Effector memory CD4-positive, alpha-beta T cell (primary cell): ENCODE measurements around the gene APOBEC3B.
"Not testable (repeated sequence)": the region's sequence is repeated elsewhere in the genome, so short reads cannot be mapped to it uniquely, and the experiment has no call there.

Experiments used
- DNase-seq, 3 donors: peaks; one replicate each; pipeline ENCODE4 v3.0.0-alpha.2; 2020
- H3K27ac ChIP-seq: 2 replicates; pipeline ENCODE4 v1.7.0; 2013; ENCODE audit warnings: mild to moderate bottlenecking, low read length, moderate library complexity; ENCODE audit not compliant: insufficient read depth, poor library complexity, severe bottlenecking
- H3K27me3 ChIP-seq: replicated peaks from 2 replicates; pipeline ENCODE4 v1.7.0; 2013; ENCODE audit warnings: mild to moderate bottlenecking, low read length; ENCODE audit not compliant: insufficient read depth, control insufficient read depth, poor library complexity, severe bottlenecking
- H3K36me3 ChIP-seq: 2 replicates; pipeline ENCODE4 v1.7.0; 2013; ENCODE audit warnings: mild to moderate bottlenecking, low read length, moderate library complexity; ENCODE audit not compliant: control insufficient read depth, insufficient read depth
- H3K4me1 ChIP-seq: 2 replicates; pipeline ENCODE4 v1.7.0; 2013; ENCODE audit warnings: low read length, mild to moderate bottlenecking; ENCODE audit not compliant: control insufficient read depth, insufficient read depth, poor library complexity, severe bottlenecking
- H3K4me3 ChIP-seq: 2 replicates; pipeline ENCODE4 v1.7.0; 2013; ENCODE audit warnings: low read length, low read depth, mild to moderate bottlenecking; ENCODE audit not compliant: insufficient read depth, poor library complexity, severe bottlenecking
- H3K9me3 ChIP-seq: 2 replicates; pipeline ENCODE4 v1.7.0; 2013; ENCODE audit warnings: mild to moderate bottlenecking, low read length, moderate library complexity; ENCODE audit not compliant: control insufficient read depth

APOBEC3B gene

DNA sequence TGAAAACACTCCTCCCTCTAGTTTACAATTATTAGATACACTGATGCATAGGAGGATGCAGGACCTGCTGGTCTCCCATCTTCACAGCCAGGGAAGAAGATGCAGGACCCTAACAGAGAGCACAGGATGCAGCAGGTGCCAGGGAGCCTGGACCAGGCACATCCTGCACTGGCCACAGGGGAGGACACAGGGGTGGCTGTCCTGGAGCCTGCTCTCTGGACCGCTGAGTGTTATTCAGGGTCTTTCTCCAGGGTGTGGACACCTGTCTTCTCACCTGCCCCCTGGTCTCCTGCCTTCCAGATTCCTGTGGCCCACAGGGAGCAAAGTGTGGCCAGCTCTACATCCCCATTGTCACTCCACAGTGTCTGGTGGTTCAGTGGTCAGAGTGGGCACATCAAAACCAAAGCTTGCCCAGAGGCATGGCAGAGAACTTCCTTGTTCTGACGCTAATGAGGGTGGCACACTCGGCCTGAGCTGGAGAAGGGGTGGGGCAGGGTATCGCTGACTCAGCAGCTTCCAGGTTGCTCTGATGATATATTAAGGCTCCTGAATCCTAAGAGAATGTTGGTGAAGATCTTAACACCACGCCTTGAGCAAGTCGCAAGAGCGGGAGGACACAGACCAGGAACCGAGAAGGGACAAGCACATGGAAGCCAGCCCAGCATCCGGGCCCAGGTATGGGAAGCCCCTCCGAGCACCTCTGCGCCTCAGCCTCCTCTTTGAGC, 24.9 kb upstream of the APOBEC3B start, which contains the start of gene APOBEC3A:
Gene APOBEC3A (plus strand): TSS at position 564 of the 725 bp plus-strand sequence. CDS start 83 bp downstream, at position 647.
- H3K9me3 ChIP-seq = no peaks in the 10 kb centered on the region
- H3K36me3 ChIP-seq = no peaks in the 10 kb centered on the region
- no peaks in the 10 kb centered on the region for H3K4me1 ChIP-seq
- no peaks in the 10 kb centered on the region for H3K27me3 ChIP-seq
- no peak within 1 kb of the TSS for H3K4me3 ChIP-seq
- no peak within 1 kb of the TSS for H3K27ac ChIP-seq
- DNase-seq = no peak

DNA sequence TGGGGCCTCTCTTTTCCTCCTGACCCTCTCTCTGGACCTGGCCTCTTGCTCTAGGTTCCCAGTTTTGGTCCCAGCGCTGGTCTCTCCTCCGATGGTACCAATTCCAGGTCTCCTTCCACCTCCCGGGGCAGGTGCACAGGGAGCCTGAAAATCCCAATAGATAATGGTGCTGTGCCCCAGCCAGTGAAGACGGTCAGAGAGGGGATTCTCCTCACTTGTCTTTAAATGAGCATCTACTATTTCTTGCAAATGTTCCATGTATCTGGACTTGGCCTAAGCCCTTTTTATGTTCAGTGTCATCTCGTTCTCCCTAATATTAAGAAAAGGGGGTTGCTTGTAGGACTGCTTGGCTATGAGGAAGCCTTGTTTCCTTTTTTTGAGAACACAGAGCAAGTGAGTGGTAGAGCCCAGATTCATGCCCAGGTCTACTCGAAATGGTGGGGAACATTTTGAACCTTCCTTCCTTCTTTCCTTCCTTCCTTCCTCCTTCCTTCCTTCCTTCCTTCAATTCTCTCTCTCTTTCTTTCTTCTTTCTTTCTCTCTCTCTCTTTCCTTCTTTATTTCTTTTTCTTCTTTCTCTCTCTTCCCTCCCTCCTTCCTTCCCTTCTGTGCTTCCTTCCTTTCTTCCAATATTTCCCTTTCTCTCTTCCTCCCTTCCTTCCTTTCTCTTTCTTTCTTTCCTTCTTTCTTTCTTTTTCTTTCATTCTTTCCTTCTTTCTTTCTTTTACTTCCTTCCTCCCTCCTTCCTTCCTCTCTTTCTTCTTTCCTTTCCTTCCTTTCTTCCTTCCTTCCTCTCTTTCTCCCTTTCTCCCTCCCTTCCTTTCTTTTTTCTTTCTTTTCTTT, 24.1 kb upstream of the APOBEC3B start:
- H3K27me3 ChIP-seq = no peaks in the 10 kb centered on the region
- no peak overlapping the region for H3K27ac ChIP-seq
- no peaks in the 10 kb centered on the region for H3K9me3 ChIP-seq
- no peak overlapping the region for H3K4me3 ChIP-seq
- DNase-seq = no peak
- H3K36me3 ChIP-seq = no peaks in the 10 kb centered on the region
- no peaks in the 10 kb centered on the region for H3K4me1 ChIP-seq

DNA sequence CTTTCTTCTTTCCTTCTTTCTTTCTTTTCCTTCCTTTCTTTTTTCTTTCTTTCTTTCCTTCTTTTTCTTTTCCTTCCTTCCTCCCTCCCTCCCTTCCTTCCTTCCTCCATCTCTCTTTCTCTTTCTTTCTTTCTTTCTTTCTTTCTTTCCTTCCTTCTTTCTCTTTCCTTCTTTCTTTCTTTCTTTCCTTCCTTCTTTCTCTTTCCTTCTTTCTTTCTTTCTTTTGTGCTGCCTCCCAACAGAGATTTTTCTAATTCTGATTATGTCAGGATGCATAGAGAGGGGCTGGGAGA, 23.6 kb upstream of the APOBEC3B start:
- not testable (repeated sequence) for H3K36me3 ChIP-seq, H3K4me1 ChIP-seq, DNase-seq, H3K4me3 ChIP-seq, H3K9me3 ChIP-seq, H3K27me3 ChIP-seq, H3K27ac ChIP-seq

DNA sequence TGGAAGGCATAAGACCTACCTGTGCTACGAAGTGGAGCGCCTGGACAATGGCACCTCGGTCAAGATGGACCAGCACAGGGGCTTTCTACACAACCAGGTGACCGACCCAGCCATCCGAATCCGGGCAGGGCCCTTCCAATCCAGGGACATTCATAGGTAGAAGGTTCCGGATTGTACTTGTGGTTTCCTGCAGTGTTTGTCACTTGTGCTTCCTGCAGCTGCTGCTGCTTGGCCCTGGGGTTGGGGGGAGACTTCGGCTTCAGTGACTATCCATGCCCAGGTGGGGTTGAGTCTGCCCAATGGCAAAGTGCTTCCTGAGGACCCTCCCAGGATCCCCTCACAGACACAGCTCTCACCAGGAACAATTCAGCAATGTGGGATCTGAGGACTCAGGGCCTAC, 22.6 kb upstream of the APOBEC3B start:
- Histone ChIP-seq H3K9me3 (no peaks in the 10 kb centered on the region), H3K4me1 (no peaks in the 10 kb centered on the region), H3K4me3 (no peak overlapping the region), H3K27me3 (no peaks in the 10 kb centered on the region), H3K36me3 (no peaks in the 10 kb centered on the region), H3K27ac (no peak overlapping the region)
- no peak for DNase-seq

DNA sequence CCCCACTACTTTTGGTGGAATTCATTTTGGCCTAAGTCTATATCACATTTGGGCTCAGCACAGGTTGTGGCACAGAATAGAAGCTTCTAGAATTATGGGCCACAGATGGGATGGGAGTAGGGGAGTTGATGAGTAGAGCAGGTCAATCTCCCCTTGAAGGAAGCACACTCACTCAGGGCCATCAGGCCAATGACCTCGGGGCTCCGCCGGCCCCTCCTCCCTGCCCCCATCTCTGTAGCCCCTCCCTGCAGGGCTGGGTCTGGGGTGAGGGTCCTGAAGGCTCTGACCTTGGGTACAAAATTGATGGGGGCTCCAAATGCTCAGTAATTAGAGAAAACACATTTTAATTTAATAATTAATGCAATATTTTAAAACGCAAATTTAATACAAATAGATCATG, 21.5 kb upstream of the APOBEC3B start:
- not testable (repeated sequence) for H3K27ac ChIP-seq, H3K9me3 ChIP-seq, H3K4me1 ChIP-seq, H3K4me3 ChIP-seq, H3K27me3 ChIP-seq, DNase-seq, H3K36me3 ChIP-seq

DNA sequence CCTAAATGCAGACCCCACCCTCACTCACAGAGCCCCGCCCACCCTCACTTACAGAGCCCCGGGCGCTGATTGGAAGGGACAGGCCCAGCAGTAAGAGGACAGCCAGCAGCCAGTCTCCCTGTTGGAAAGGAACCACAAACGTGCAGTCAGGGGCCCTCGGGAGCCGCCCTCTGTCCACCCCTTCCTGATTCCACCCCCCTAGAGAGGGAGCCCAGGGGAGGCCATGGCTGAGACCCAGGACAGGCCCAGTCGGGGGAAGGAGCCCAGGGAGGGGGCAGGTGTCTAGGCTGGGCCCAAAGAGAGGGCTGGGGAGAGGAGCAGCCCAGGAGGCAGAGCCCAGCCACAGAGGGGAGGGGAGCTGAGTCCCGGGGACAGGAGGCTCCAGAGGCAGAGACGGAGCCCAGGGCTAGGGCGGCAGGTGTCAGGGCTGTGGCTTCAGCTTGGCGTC, 18.8 kb upstream of the APOBEC3B start:
- H3K9me3 ChIP-seq, DNase-seq, H3K4me3 ChIP-seq, H3K27ac ChIP-seq, H3K4me1 ChIP-seq, H3K27me3 ChIP-seq, H3K36me3 ChIP-seq: not testable (repeated sequence)

DNA sequence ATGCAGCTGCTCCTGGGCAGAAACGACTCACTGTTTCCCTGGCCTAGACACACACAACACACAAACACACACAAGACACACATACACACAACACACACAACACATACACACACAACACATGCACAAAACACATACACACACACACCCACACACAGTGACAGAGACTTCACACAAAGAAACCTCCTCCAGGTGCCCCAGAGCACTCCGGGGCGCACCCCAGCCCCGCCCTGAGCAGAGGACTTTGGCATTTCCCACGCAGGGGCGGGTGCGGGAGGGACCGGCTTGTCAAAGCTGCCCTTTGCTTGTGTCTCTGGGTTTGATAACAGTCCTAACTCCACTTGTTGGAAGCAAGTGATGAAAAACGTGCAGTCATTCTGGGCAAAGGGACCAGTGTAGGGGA, 18.3 kb upstream of the APOBEC3B start:
- H3K4me3 ChIP-seq = no peak overlapping the region
- no peak for DNase-seq
- H3K4me1 ChIP-seq = no peaks in the 10 kb centered on the region
- no peaks in the 10 kb centered on the region for H3K27me3 ChIP-seq
- H3K9me3 ChIP-seq = no peaks in the 10 kb centered on the region
- H3K27ac ChIP-seq = no peak overlapping the region
- H3K36me3 ChIP-seq = no peaks in the 10 kb centered on the region

DNA sequence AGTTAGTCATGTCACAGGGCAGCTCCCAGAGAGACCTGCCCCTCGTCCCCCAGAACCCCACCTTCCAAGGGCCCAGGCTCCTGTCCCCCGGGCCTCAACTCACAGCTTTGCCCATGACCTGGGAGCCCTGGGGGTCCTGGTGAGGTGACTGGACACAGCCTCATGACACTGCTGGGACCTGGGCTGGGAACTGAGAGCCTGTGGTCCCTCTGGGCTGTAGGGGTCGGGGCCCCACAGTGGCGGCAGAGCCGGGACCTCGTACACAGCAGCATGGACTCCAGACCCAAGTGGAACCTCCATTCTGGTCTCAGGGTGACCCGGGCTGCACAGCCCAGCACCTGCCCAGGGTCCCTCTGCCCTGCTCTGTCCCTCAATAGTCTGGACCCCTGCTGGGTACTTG, 17.8 kb upstream of the APOBEC3B start:
- DNase-seq = no peak
- Histone ChIP-seq H3K27ac (no peak overlapping the region), H3K36me3 (no peaks in the 10 kb centered on the region), H3K27me3 (no peaks in the 10 kb centered on the region), H3K4me3 (no peak overlapping the region), H3K9me3 (no peaks in the 10 kb centered on the region), H3K4me1 (no peaks in the 10 kb centered on the region)

DNA sequence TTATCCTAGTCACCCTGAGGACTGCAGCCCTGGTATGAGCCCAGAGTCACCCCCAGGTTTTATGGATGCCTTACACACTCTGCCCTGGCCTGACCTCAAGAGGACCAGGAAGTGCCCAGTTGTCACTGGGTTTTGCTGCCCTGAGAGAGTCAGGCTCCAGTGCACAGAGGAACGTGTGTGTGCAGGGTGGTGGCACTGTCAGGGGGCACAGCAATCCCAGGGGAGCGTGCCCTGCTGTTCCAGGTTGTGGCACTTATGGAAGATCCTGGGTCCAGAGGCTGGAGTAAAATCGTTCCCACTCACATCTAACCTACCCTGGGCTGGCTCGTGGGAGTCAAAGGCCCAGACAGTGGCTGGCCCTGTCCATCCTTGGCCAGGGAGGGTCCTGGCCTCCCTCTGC, 17.2 kb upstream of the APOBEC3B start:
- H3K27me3 ChIP-seq = no peaks in the 10 kb centered on the region
- no peaks in the 10 kb centered on the region for H3K4me1 ChIP-seq
- H3K9me3 ChIP-seq = no peaks in the 10 kb centered on the region
- no peak overlapping the region for H3K4me3 ChIP-seq
- no peaks in the 10 kb centered on the region for H3K36me3 ChIP-seq
- no peak for DNase-seq
- no peak overlapping the region for H3K27ac ChIP-seq

DNA sequence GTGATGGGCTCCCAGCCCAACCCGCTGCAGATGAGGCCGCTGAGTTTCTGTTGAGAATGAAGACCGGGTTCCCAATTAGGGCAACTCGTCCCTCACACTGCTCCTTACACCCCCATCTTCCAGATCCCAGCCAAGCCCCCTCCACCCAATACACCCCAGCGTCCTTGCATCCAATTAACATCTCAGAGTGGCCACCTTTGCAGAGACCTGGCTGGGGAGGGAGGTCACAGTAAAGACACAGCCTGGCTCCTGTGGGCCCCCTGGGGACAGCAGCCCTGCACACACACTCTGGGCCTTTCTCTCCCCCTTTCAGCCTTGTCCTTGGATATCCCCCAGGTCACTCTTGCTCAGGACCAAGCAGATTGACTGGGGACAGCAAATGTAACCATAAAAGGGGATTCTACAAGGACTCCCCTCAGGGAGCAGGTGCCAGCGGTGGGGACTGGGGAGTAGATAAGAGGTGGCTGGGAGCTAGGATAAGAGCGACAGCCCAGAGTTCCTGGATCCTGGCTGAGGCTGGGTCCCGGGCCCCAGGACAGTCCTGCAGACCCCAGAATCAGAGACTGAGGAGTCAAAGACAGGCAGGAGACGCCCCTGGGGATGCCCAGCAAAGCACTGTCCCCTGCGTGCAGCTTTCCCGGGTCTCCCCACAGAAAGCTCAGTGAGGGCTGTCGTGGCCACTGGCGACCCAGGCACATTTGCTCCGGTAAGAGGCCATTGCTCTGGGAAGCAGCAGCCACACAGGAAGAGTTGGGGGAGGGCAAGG, 16.4 kb upstream of the APOBEC3B start:
- H3K27me3 ChIP-seq = no peaks in the 10 kb centered on the region
- no peaks in the 10 kb centered on the region for H3K4me1 ChIP-seq

More for the DNA sequence above, 16.4 kb upstream of the APOBEC3B start:
- Histone ChIP-seq H3K36me3 (no peaks in the 10 kb centered on the region), H3K27ac (no peak overlapping the region), H3K4me3 (no peak overlapping the region), H3K9me3 (no peaks in the 10 kb centered on the region)
- DNase-seq = no peak
